K562 (cell line): ENCODE results near the gene RBAK. TPM values are rescaled to one million over a fixed set of nuclear protein-coding genes. Genes with fewer than 3 reads are reported as not detected.

Experiments used
- ATF7 ChIP-seq: fragments of 450-650 bp; IDR thresholded peaks from 2 replicates; pipeline ENCODE4 v1.7.1; 2014; ENCODE audit warnings: mild to moderate bottlenecking, moderate library complexity
- CBX1 ChIP-seq: sonication (generic); IDR thresholded peaks from 2 replicates; pipeline ENCODE4 v1.6.1; 2016; ENCODE audit warnings: antibody characterized with exemption, low read depth, mild to moderate bottlenecking
- CHD1 ChIP-seq: fragments of 200-600 bp; sonication (generic); IDR thresholded peaks from one replicate; pipeline ENCODE4 v1.6.1; 2012; ENCODE audit warnings: mild to moderate bottlenecking, moderate library complexity, low read length, inconsistent platforms
- CREB3 ChIP-seq: fragments of 450-650 bp; conservative IDR thresholded peaks from 2 replicates; pipeline ENCODE4 v1.6.1; 2016; ENCODE audit warnings: missing genetic modification characterization, low read depth, mild to moderate bottlenecking, missing compliant biosample characterization, moderate library complexity
- E2F3 ChIP-seq: fragments of 250-450 bp; sonication (Bioruptor Pico); IDR thresholded peaks from 2 replicates; pipeline ENCODE4 v1.4.0; 2020; ENCODE audit warnings: mild to moderate bottlenecking
- E4F1 ChIP-seq: fragments of 250-450 bp; sonication (Bioruptor Pico); IDR thresholded peaks from 2 replicates; pipeline ENCODE4 v1.5.0; 2021; ENCODE audit warnings: mild to moderate bottlenecking, borderline replicate concordance
- ELK1 ChIP-seq: sonication (generic); formaldehyde crosslinking; IDR thresholded peaks from 2 replicates; pipeline ENCODE4 v1.8.1; 2022; ENCODE audit warnings: missing genetic modification reagents
- IRF1 ChIP-seq: sonication (generic); formaldehyde crosslinking; IDR thresholded peaks from 2 replicates; pipeline ENCODE4 v1.8.0; 2022; ENCODE audit warnings: missing genetic modification reagents, mild to moderate bottlenecking, borderline replicate concordance
- KAT8 ChIP-seq: fragments of 450-650 bp; IDR thresholded peaks from 2 replicates; pipeline ENCODE4 v1.6.1; 2016; ENCODE audit warnings: low read depth, mild to moderate bottlenecking
- KLF16 ChIP-seq: IDR thresholded peaks from 2 replicates; pipeline ENCODE4 v1.6.1; 2016; ENCODE audit warnings: antibody characterized with exemption
- NCOA1 ChIP-seq: fragments of 450-650 bp; IDR thresholded peaks from 2 replicates; pipeline ENCODE4 v1.6.1; 2016; ENCODE audit warnings: low read depth
- NFIC ChIP-seq: fragments of 450-650 bp; IDR thresholded peaks from 2 replicates; pipeline ENCODE4 v1.6.1; 2017; ENCODE audit warnings: mild to moderate bottlenecking, inconsistent platforms
- NFXL1 ChIP-seq: fragments of 450-650 bp; formaldehyde crosslinking; IDR thresholded peaks from 2 replicates; pipeline ENCODE4 v1.4.0; 2021; ENCODE audit warnings: mild to moderate bottlenecking
- NUFIP1 ChIP-seq: fragments of 450-650 bp; IDR thresholded peaks from 2 replicates; pipeline ENCODE4 v1.6.1; 2018; ENCODE audit not compliant: partially characterized antibody
- SAP30 ChIP-seq: fragments of 200-600 bp; sonication (generic); IDR thresholded peaks from 2 replicates; pipeline ENCODE4 v1.6.1; 2012; ENCODE audit warnings: borderline replicate concordance, low read depth, mild to moderate bottlenecking, moderate library complexity, low read length, control low read depth, inconsistent platforms; ENCODE audit not compliant: insufficient read depth, poor library complexity, severe bottlenecking
- SIX5 ChIP-seq, 2 experiments: IDR thresholded peaks; 2 replicates each; pipeline ENCODE4 v1.6.1; 2011; ENCODE audit warnings: low read length in 2 of 2, borderline replicate concordance in 1 of 2, low read depth in 1 of 2, mild to moderate bottlenecking in 1 of 2, moderate library complexity in 1 of 2; ENCODE audit not compliant: insufficient read depth in 1 of 2
- THRA ChIP-seq: fragments of 450-650 bp; IDR thresholded peaks from 2 replicates; pipeline ENCODE4 v1.6.1; 2017; ENCODE audit warnings: mild to moderate bottlenecking, moderate library complexity
- TRIM24 ChIP-seq, 2 experiments: fragments of 450-650 bp; IDR thresholded peaks; 2 replicates each; pipeline ENCODE4 v1.6.1; 2016
- USF1 ChIP-seq: sonication (generic); formaldehyde crosslinking; IDR thresholded peaks from 2 replicates; pipeline ENCODE4 v1.9.0; 2022; ENCODE audit warnings: mild to moderate bottlenecking, missing genetic modification reagents
- ZNF165 ChIP-seq: fragments of 250-450 bp; sonication (Bioruptor Pico); IDR thresholded peaks from 2 replicates; pipeline ENCODE4 v1.4.0; 2020; ENCODE audit warnings: borderline replicate concordance
- ZNF311 ChIP-seq: fragments of 250-450 bp; sonication (Bioruptor Pico); IDR thresholded peaks from 2 replicates; pipeline ENCODE4 v1.4.0; 2020; ENCODE audit warnings: mild to moderate bottlenecking, moderate library complexity
- ZNF511 ChIP-seq: sonication (generic); formaldehyde crosslinking; IDR thresholded peaks from 2 replicates; pipeline ENCODE4 v1.8.0; 2022; ENCODE audit warnings: mild to moderate bottlenecking, missing genetic modification reagents
- polyA plus RNA-seq, 8 experiments: library from polyadenylated mRNA; depleted of rRNA in 4 of 8; stranded (reverse) in 5 of 8; unstranded in 3 of 8; fragments of >200 nt; fragmentation: Nextera tagmentation in 2 of 8; fragmentation: Illumina TruSeq in 1 of 8; extraction: Ambion mirVana in 2 of 8; extraction: Trizol in 1 of 8; gene quantifications; 2 replicates each; pipeline versions ENCODE4 v1.2.1 to v1.2.3, GENCODE V29; 2011 to 2014; ENCODE audit warnings: inconsistent platforms in 1 of 8, missing spikeins in 1 of 8
- total RNA-seq, 7 experiments: library from RNA; depleted of rRNA in 6 of 7; stranded (reverse); fragments of >200 nt in 6 of 7; fragmentation: Illumina TruSeq in 2 of 7; extraction: Trizol in 2 of 7; gene quantifications; 2 replicates each; pipeline versions ENCODE4 v1.2.1 to v1.2.3, GENCODE V29; 2011 to 2021; ENCODE audit warnings: low replicate concordance in 1 of 7

Gene RBAK
- total and polyA plus RNA-seq, 9 of the 15 experiments (the other 6 are each of a cell fraction or from before 2014, with no cell fraction given), result 2.7 to 13.2 (median 10.1) TPM

GRCh38 chr7:5083311-5083711 is 37.7 kb downstream of the RBAK start (continued):
- no peak for TF ChIP-seq SIX5 (IDR thresholded peaks at IDR 0.05; ENCODE audit: borderline replicate concordance in 1 of 2, insufficient read depth in 1 of 2, low read depth in 1 of 2, low read length in 2 of 2)
- no peak for TF ChIP-seq CHD1
- TF ChIP-seq E4F1 (CRISPR knock-in tag), result no peak
- TF ChIP-seq CREB3 (tag), result no peak
- no peak for TF ChIP-seq NUFIP1
- no peak for TF ChIP-seq NFXL1 (CRISPR knock-in tag)
- peak; percentile 94 for TF ChIP-seq NFIC
- TF ChIP-seq THRA, result no peak
- TF ChIP-seq ZNF311 (CRISPR knock-in tag), result peak; percentile 60; the same call in 1 of the 2 replicates
- peak; percentile 47 for TF ChIP-seq USF1 (CRISPR knock-in tag)
- TF ChIP-seq ELK1, result no peak
- TF ChIP-seq ZNF511 (CRISPR knock-in tag), result peak; percentile 72; the same call in 1 of the 2 replicates
- no peak for TF ChIP-seq E2F3 (CRISPR knock-in tag)
- TF ChIP-seq TRIM24 (IDR thresholded peaks at IDR 0.05), result peak; percentile 99
- no peak for TF ChIP-seq KAT8
- no peak for TF ChIP-seq SAP30
- TF ChIP-seq CBX1, result no peak
- peak; percentile 93 for TF ChIP-seq KLF16
- TF ChIP-seq ZNF165 (CRISPR knock-in tag), result no peak
- TF ChIP-seq NCOA1, result peak; percentile 67; the same call in 1 of the 2 replicates
- TF ChIP-seq ATF7, result no peak
- TF ChIP-seq IRF1 (CRISPR knock-in tag), result no peak
